Right lobe of liver (tissue), 4 donors: ENCODE results near the gene CAP2.

Experiments used
- POLR2A ChIP-seq: fragments of 450-650 bp; IDR thresholded peaks from one replicate; pipeline ENCODE4 v1.6.1; 2017; ENCODE audit warnings: antibody characterized with exemption, mild to moderate bottlenecking
- TF ChIP-seq, protein P1 (sequence below), 4 donors: fragments of 200-600 bp in 3 of 4; fragments of 450-650 bp in 1 of 4; IDR thresholded peaks; one replicate each; pipeline versions ENCODE4 v1.5.1 to v1.8.0; 2016 to 2022; ENCODE audit warnings: antibody characterized with exemption in 4 of 4, mild to moderate bottlenecking in 2 of 4
- donor health status: DM: no; HTN: no; CAD: no.
- donor health status: DM: no; HTN: no; CAD: no.
- donor health status: DM: no; HTN: yes; CAD: no.

DNA sequence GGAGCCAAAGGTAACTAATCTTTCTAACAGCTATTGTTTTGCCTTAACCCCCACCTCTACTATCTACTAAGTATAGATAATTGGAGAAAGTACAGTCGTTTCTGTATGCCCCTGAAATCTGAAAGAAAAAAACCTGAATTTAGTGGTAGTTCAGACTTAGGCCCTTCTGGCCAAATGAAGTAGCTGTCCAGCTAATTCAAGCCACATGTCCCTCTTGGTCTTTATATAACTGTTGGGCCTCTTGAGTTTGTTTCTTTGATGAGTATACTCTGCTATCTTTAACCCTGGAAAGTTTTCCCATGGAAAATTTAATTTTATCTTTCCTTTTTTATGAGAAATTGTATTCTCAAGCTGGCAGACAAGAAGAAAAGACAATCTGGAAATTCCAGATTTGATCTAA, 133.7 kb downstream of the CAP2 start:
- TF ChIP-seq, protein P1, sequence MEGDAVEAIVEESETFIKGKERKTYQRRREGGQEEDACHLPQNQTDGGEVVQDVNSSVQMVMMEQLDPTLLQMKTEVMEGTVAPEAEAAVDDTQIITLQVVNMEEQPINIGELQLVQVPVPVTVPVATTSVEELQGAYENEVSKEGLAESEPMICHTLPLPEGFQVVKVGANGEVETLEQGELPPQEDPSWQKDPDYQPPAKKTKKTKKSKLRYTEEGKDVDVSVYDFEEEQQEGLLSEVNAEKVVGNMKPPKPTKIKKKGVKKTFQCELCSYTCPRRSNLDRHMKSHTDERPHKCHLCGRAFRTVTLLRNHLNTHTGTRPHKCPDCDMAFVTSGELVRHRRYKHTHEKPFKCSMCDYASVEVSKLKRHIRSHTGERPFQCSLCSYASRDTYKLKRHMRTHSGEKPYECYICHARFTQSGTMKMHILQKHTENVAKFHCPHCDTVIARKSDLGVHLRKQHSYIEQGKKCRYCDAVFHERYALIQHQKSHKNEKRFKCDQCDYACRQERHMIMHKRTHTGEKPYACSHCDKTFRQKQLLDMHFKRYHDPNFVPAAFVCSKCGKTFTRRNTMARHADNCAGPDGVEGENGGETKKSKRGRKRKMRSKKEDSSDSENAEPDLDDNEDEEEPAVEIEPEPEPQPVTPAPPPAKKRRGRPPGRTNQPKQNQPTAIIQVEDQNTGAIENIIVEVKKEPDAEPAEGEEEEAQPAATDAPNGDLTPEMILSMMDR (IDR thresholded peaks at IDR 0.05): no peak
- TF ChIP-seq POLR2A: no peak
